ENCODE data around the gene KLF16. TPM values are rescaled to one million over a fixed set of nuclear protein-coding genes. Genes with fewer than 3 reads are reported as not detected.

KLF16 gene
- total and polyA plus RNA-seq, 9 of the 15 experiments (the other 6 are each of a cell fraction or from before 2014, with no cell fraction given) = 0.04 to 60.4 (median 6.8) TPM

GRCh38 chr19:1825909-1826556 is 37.3 kb downstream of the KLF16 start (continued):
- TF ChIP-seq ZNF12 (CRISPR knock-in tag; IDR thresholded peaks at IDR 0.05) = no peak
- no peak for TF ChIP-seq NR3C1 (CRISPR knock-in tag; IDR thresholded peaks at IDR 0.05)
- TF ChIP-seq MED1 (CRISPR knock-in tag; IDR thresholded peaks at IDR 0.05; ENCODE audit: borderline replicate concordance) = no peak
- no peak for TF ChIP-seq ZNF253 (CRISPR knock-in tag; conservative IDR thresholded peaks at IDR 0.05)
- TF ChIP-seq BRCA1 (IDR thresholded peaks at IDR 0.05) = no peak
- no peak for TF ChIP-seq BRCA1 (CRISPR knock-in tag; IDR thresholded peaks at IDR 0.05)
- no peak for TF ChIP-seq HOXB6 (CRISPR knock-in tag; IDR thresholded peaks at IDR 0.05; ENCODE audit: borderline replicate concordance)
- TF ChIP-seq CBX1 (IDR thresholded peaks at IDR 0.05; ENCODE audit: low read depth) = no peak
- TF ChIP-seq CBX3 (IDR thresholded peaks at IDR 0.05; ENCODE audit: borderline replicate concordance in 1 of 2, low read length in 2 of 2) = no peak
- TF ChIP-seq ZNF224 (CRISPR knock-in tag; IDR thresholded peaks at IDR 0.05) = no peak
- TF ChIP-seq TCF15 (CRISPR knock-in tag; IDR thresholded peaks at IDR 0.05) = no peak
- no peak for TF ChIP-seq DIDO1 (tag; IDR thresholded peaks at IDR 0.05; ENCODE audit: low read depth)
- no peak for TF ChIP-seq MECOM (CRISPR knock-in tag; IDR thresholded peaks at IDR 0.05)
- TF ChIP-seq CHD2 (IDR thresholded peaks at IDR 0.05; ENCODE audit: low read depth, low read length) = no peak
- TF ChIP-seq NCOR1 (IDR thresholded peaks at IDR 0.05) = peak; percentile 31; the same call in 1 of the 2 replicates
- no peak for TF ChIP-seq COPS2 (conservative IDR thresholded peaks at IDR 0.05)
- no peak for TF ChIP-seq BMI1 (IDR thresholded peaks at IDR 0.05; ENCODE audit: low read length)
- TF ChIP-seq SIN3A (IDR thresholded peaks at IDR 0.05; ENCODE audit: borderline replicate concordance in 2 of 2, control insufficient read depth in 1 of 2, low read depth in 2 of 2, low read length in 2 of 2) = 0 out of 4 replicates have a peak, but pooled peaks of 1 of the 2 experiments have one; percentile 29
- TF ChIP-seq HNRNPLL (IDR thresholded peaks at IDR 0.05; ENCODE audit: low read depth, low read length, poor library complexity, severe bottlenecking) = no peak
- no peak for TF ChIP-seq U2AF1 (optimal IDR thresholded peaks at IDR 0.05; ENCODE audit: low read depth, low read length)
- no peak for TF ChIP-seq NR2C1 (IDR thresholded peaks at IDR 0.05)
- TF ChIP-seq NR2C1 (tag; IDR thresholded peaks at IDR 0.05) = no peak
- TF ChIP-seq, protein P1, sequence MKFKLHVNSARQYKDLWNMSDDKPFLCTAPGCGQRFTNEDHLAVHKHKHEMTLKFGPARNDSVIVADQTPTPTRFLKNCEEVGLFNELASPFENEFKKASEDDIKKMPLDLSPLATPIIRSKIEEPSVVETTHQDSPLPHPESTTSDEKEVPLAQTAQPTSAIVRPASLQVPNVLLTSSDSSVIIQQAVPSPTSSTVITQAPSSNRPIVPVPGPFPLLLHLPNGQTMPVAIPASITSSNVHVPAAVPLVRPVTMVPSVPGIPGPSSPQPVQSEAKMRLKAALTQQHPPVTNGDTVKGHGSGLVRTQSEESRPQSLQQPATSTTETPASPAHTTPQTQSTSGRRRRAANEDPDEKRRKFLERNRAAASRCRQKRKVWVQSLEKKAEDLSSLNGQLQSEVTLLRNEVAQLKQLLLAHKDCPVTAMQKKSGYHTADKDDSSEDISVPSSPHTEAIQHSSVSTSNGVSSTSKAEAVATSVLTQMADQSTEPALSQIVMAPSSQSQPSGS (CRISPR knock-in tag; IDR thresholded peaks at IDR 0.05) = no peak
- no peak; the same call in 1 of the 2 replicates for TF ChIP-seq GATAD2B (IDR thresholded peaks at IDR 0.05; ENCODE audit: borderline replicate concordance)
- peak; percentile 74 to 75 for TF ChIP-seq MNT (conservative IDR thresholded peaks at IDR 0.05)
- no peak for TF ChIP-seq GABPA (tag; conservative IDR thresholded peaks at IDR 0.05; ENCODE audit: low read depth)
